GM23338 (cell line): ENCODE data around the gene RPL37A. TPM values are rescaled to one million over a fixed set of nuclear protein-coding genes. Genes with fewer than 3 reads are reported as not detected.

Source experiments
- ATAC-seq: fragments of 200-7000 bp; cut with Tn5 transposase; 3 replicates; pipeline ENCODE4 v1.9.1; 2020
- DNase-seq: peaks from one replicate; pipeline ENCODE4 v3.0.0-alpha.2; 2015; ENCODE audit warnings: low spot score
- H2AFZ ChIP-seq: fragments of 200-600 bp; sonication (generic); 2 replicates; pipeline ENCODE4 v1.8.0; 2016; ENCODE audit warnings: antibody characterized with exemption, mild to moderate bottlenecking, moderate library complexity
- H3F3A ChIP-seq: fragments of 200-600 bp; sonication (generic); replicated peaks from 2 replicates; pipeline ENCODE4 v1.8.0; 2017; ENCODE audit warnings: antibody characterized with exemption, mixed run types, low read depth
- H3K27ac ChIP-seq: fragments of 200-600 bp; sonication (generic); 2 replicates; pipeline ENCODE4 v1.6.1; 2016; ENCODE audit warnings: low read depth
- H3K27me3 ChIP-seq: fragments of 200-600 bp; sonication (generic); 2 replicates; pipeline ENCODE4 v1.8.0; 2016; ENCODE audit warnings: mild to moderate bottlenecking, mixed run types, moderate library complexity; ENCODE audit not compliant: insufficient read depth
- H3K36me3 ChIP-seq: fragments of 200-600 bp; sonication (generic); 2 replicates; pipeline ENCODE4 v1.8.0; 2016; ENCODE audit warnings: mild to moderate bottlenecking; ENCODE audit not compliant: insufficient read depth
- H3K4me1 ChIP-seq: fragments of 200-600 bp; sonication (generic); 2 replicates; pipeline ENCODE4 v1.8.0; 2016; ENCODE audit warnings: mild to moderate bottlenecking, moderate library complexity; ENCODE audit not compliant: insufficient read depth
- H3K4me2 ChIP-seq: fragments of 200-600 bp; sonication (generic); 2 replicates; pipeline ENCODE4 v1.7.1; 2017; ENCODE audit warnings: mixed run types
- H3K4me3 ChIP-seq: fragments of 200-600 bp; sonication (generic); 2 replicates; pipeline ENCODE4 v1.6.1; 2016; ENCODE audit warnings: mixed run types
- H3K79me2 ChIP-seq: fragments of 200-600 bp; sonication (generic); replicated peaks from 2 replicates; pipeline ENCODE4 v1.8.0; 2017; ENCODE audit warnings: mild to moderate bottlenecking; ENCODE audit not compliant: insufficient read depth
- H3K9me2 ChIP-seq: fragments of 200-600 bp; sonication (generic); 2 replicates; pipeline ENCODE4 v1.8.0; 2017; ENCODE audit not compliant: insufficient read depth
- H4K20me1 ChIP-seq: fragments of 200-600 bp; sonication (generic); replicated peaks from 2 replicates; pipeline ENCODE4 v1.8.0; 2017; ENCODE audit warnings: mild to moderate bottlenecking; ENCODE audit not compliant: insufficient read depth
- H3K27ac Mint-ChIP-seq: 2 replicates; pipeline ENCODE4 v1.8.0; 2020; ENCODE audit warnings: inconsistent platforms, mild to moderate bottlenecking, moderate library complexity, mixed read lengths
- H3K27me3 Mint-ChIP-seq: 3 replicates; pipeline ENCODE4 v1.8.0; 2022; ENCODE audit warnings: low read depth, mild to moderate bottlenecking, moderate library complexity, mixed read lengths, inconsistent platforms; ENCODE audit not compliant: insufficient read depth, poor library complexity
- H3K36me3 Mint-ChIP-seq: 3 replicates; pipeline ENCODE4 v1.8.0; 2021; ENCODE audit warnings: low read depth, mild to moderate bottlenecking, inconsistent platforms, moderate library complexity, mixed read lengths
- H3K4me1 Mint-ChIP-seq: 3 replicates; pipeline ENCODE4 v1.8.0; 2020; ENCODE audit warnings: mild to moderate bottlenecking, inconsistent platforms, mixed read lengths
- H3K4me3 Mint-ChIP-seq: 3 replicates; pipeline ENCODE4 v1.8.0; 2021; ENCODE audit warnings: moderate library complexity, mild to moderate bottlenecking, inconsistent platforms, mixed read lengths
- H3K9me3 Mint-ChIP-seq: 3 replicates; pipeline ENCODE4 v1.8.0; 2020; ENCODE audit warnings: moderate library complexity, mild to moderate bottlenecking, inconsistent platforms, mixed read lengths
- JUNB ChIP-seq: IDR thresholded peaks from one replicate; pipeline ENCODE4 v1.6.1; 2016; ENCODE audit warnings: antibody characterized with exemption; ENCODE audit not compliant: unreplicated experiment
- POLR2AphosphoS5 ChIP-seq: IDR thresholded peaks from 2 replicates; pipeline ENCODE4 v1.6.1; 2016; ENCODE audit warnings: antibody characterized with exemption, low read depth
- STAT1 ChIP-seq: IDR thresholded peaks from one replicate; pipeline ENCODE4 v1.6.1; 2016; ENCODE audit warnings: antibody characterized with exemption; ENCODE audit not compliant: unreplicated experiment
- ZNF331 ChIP-seq: fragments of 250-450 bp; sonication (Bioruptor Pico); IDR thresholded peaks from 2 replicates; pipeline ENCODE4 v1.5.0; 2020; ENCODE audit warnings: low read depth, mild to moderate bottlenecking, moderate library complexity
- polyA plus RNA-seq: library from polyadenylated mRNA; unstranded; fragments of >200 nt; fragmentation: Nextera tagmentation; extraction: Ambion mirVana; gene quantifications from 2 replicates; pipeline ENCODE4 v1.2.1, GENCODE V29; 2016
- total RNA-seq: library from RNA; depleted of rRNA; stranded (reverse); fragments of >200 nt; shearing (Covaris generic); gene quantifications from 2 replicates; pipeline ENCODE4 v1.2.3, GENCODE V29; 2014
- TF ChIP-seq, protein P1 (sequence below): IDR thresholded peaks from one replicate; pipeline ENCODE4 v1.6.1; 2018; ENCODE audit warnings: antibody characterized with exemption; ENCODE audit not compliant: unreplicated experiment
- TF ChIP-seq, protein P2 (sequence below): fragments of 250-450 bp; sonication (Bioruptor Pico); IDR thresholded peaks from 2 replicates; pipeline ENCODE4 v1.5.0; 2020; ENCODE audit warnings: mild to moderate bottlenecking, moderate library complexity

The RPL37A gene
- total and polyA plus RNA-seq, 2 experiments from 2014 or later: 1,118 to 5,036 TPM

DNA sequence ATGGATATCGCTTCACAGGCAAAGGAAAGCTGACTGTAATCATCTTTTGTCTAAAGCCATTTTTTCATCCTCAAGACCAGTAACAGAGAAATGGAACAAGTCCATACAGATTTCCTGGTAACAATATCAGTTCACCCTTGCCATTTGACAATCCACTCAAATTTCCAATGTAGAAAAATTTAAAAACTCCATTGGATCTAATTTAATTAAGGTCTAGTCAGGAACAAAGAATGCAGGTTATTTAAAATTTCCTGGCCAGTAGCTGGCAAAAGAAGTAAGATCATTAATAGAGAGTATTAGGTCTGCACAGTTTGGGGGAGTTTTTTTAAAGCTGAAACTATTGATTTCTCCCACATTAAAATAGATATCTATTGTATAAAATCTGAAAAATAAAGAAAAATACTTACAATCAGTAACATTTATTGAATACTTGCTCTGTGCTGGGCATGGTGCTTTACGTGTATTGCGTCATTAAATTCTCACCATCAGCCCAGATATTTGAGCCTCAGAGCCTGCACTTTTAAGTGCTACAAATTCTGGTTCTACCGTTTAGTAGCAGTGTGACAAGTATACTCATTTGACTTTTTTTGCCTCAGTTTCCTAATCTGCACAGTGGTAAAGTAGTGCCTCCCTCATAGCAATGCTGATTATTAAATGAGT is 44.6 kb upstream of the RPL37A start:
- Histone ChIP-seq H3K4me1 (no peaks in the 10 kb centered on the region), H3K9me2 (no peaks in the 10 kb centered on the region), H3F3A (no peaks in the 10 kb centered on the region), H3K36me3 (peaks cover 18% of the 10 kb centered on the region; the same call in 1 of the 2 replicates), H3K4me2 (no peak overlapping the region), H3K79me2 (no peaks in the 10 kb centered on the region), H3K27ac (no peak overlapping the region), H4K20me1 (no peaks in the 10 kb centered on the region), H3K27me3 (no peaks in the 10 kb centered on the region), H2AFZ (no peak overlapping the region), H3K4me3 (no peak overlapping the region)
- DNase-seq (no peak), ATAC-seq (no peak)
- Mint-ChIP-seq H3K27ac (no peak overlapping the region), H3K4me1 (0 out of 3 replicates have a peak, but pooled peaks cover 2% of the 10 kb centered on the region), H3K4me3 (no peak overlapping the region), H3K36me3 (peaks cover 81% of the 10 kb centered on the region), H3K27me3 (peaks cover 2% of the 10 kb centered on the region), H3K9me3 (peaks cover 41% of the 10 kb centered on the region)
- TF ChIP-seq, protein P1, sequence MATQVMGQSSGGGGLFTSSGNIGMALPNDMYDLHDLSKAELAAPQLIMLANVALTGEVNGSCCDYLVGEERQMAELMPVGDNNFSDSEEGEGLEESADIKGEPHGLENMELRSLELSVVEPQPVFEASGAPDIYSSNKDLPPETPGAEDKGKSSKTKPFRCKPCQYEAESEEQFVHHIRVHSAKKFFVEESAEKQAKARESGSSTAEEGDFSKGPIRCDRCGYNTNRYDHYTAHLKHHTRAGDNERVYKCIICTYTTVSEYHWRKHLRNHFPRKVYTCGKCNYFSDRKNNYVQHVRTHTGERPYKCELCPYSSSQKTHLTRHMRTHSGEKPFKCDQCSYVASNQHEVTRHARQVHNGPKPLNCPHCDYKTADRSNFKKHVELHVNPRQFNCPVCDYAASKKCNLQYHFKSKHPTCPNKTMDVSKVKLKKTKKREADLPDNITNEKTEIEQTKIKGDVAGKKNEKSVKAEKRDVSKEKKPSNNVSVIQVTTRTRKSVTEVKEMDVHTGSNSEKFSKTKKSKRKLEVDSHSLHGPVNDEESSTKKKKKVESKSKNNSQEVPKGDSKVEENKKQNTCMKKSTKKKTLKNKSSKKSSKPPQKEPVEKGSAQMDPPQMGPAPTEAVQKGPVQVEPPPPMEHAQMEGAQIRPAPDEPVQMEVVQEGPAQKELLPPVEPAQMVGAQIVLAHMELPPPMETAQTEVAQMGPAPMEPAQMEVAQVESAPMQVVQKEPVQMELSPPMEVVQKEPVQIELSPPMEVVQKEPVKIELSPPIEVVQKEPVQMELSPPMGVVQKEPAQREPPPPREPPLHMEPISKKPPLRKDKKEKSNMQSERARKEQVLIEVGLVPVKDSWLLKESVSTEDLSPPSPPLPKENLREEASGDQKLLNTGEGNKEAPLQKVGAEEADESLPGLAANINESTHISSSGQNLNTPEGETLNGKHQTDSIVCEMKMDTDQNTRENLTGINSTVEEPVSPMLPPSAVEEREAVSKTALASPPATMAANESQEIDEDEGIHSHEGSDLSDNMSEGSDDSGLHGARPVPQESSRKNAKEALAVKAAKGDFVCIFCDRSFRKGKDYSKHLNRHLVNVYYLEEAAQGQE: no peak
- TF ChIP-seq JUNB (no peak), POLR2AphosphoS5 (no peak), STAT1 (no peak), ZNF331 (no peak)
- TF ChIP-seq, protein P2, sequence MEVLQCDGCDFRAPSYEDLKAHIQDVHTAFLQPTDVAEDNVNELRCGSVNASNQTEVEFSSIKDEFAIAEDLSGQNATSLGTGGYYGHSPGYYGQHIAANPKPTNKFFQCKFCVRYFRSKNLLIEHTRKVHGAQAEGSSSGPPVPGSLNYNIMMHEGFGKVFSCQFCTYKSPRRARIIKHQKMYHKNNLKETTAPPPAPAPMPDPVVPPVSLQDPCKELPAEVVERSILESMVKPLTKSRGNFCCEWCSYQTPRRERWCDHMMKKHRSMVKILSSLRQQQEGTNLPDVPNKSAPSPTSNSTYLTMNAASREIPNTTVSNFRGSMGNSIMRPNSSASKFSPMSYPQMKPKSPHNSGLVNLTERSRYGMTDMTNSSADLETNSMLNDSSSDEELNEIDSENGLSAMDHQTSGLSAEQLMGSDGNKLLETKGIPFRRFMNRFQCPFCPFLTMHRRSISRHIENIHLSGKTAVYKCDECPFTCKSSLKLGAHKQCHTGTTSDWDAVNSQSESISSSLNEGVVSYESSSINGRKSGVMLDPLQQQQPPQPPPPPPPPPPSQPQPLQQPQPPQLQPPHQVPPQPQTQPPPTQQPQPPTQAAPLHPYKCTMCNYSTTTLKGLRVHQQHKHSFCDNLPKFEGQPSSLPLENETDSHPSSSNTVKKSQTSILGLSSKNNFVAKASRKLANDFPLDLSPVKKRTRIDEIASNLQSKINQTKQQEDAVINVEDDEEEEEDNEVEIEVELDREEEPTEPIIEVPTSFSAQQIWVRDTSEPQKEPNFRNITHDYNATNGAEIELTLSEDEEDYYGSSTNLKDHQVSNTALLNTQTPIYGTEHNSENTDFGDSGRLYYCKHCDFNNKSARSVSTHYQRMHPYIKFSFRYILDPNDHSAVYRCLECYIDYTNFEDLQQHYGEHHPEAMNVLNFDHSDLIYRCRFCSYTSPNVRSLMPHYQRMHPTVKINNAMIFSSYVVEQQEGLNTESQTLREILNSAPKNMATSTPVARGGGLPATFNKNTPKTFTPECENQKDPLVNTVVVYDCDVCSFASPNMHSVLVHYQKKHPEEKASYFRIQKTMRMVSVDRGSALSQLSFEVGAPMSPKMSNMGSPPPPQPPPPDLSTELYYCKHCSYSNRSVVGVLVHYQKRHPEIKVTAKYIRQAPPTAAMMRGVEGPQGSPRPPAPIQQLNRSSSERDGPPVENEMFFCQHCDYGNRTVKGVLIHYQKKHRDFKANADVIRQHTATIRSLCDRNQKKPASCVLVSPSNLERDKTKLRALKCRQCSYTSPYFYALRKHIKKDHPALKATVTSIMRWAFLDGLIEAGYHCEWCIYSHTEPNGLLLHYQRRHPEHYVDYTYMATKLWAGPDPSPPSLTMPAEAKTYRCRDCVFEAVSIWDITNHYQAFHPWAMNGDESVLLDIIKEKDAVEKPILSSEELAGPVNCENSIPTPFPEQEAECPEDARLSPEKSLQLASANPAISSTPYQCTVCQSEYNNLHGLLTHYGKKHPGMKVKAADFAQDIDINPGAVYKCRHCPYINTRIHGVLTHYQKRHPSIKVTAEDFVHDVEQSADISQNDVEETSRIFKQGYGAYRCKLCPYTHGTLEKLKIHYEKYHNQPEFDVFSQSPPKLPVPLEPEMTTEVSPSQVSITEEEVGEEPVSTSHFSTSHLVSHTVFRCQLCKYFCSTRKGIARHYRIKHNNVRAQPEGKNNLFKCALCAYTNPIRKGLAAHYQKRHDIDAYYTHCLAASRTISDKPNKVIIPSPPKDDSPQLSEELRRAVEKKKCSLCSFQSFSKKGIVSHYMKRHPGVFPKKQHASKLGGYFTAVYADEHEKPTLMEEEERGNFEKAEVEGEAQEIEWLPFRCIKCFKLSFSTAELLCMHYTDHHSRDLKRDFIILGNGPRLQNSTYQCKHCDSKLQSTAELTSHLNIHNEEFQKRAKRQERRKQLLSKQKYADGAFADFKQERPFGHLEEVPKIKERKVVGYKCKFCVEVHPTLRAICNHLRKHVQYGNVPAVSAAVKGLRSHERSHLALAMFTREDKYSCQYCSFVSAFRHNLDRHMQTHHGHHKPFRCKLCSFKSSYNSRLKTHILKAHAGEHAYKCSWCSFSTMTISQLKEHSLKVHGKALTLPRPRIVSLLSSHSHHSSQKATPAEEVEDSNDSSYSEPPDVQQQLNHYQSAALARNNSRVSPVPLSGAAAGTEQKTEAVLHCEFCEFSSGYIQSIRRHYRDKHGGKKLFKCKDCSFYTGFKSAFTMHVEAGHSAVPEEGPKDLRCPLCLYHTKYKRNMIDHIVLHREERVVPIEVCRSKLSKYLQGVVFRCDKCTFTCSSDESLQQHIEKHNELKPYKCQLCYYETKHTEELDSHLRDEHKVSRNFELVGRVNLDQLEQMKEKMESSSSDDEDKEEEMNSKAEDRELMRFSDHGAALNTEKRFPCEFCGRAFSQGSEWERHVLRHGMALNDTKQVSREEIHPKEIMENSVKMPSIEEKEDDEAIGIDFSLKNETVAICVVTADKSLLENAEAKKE (CRISPR knock-in tag): no peak
